Activated CD8-positive, alpha-beta memory T cell treated with anti-CD3 and anti-CD28 coated beads, Interleukin-2, amount 10 ng/mL, durations not matched to agents 7 days and 5 days (primary cell): ENCODE data around the gene PROZ. TPM values are rescaled to one million over a fixed set of nuclear protein-coding genes. Genes with fewer than 3 reads are reported as not detected.

Experiments used
- ATAC-seq: fragments of 150-1000 bp; cut with Tn5 transposase; one replicate; pipeline ENCODE4 v1.10.0; 2021; ENCODE audit warnings: moderate library complexity
- CTCF ChIA-PET: fragments of 350-600 bp; sonication (Branson Sonifier 250); formaldehyde crosslinking; loops from one replicate; lab custom pipeline; 2021; ENCODE audit warnings: antibody characterized with exemption; lab: Charles Lee
- DNase-seq: peaks from one replicate; pipeline ENCODE4 v3.0.0-alpha.2; 2020
- H3K27ac Mint-ChIP-seq: one replicate; pipeline ENCODE4 v1.8.0; 2021; ENCODE audit warnings: mild to moderate bottlenecking, mixed read lengths
- H3K27me3 Mint-ChIP-seq: one replicate; pipeline ENCODE4 v1.8.0; 2021; ENCODE audit warnings: mixed read lengths
- H3K36me3 Mint-ChIP-seq: one replicate; pipeline ENCODE4 v1.8.0; 2021; ENCODE audit warnings: mild to moderate bottlenecking, mixed read lengths
- H3K4me1 Mint-ChIP-seq: one replicate; pipeline ENCODE4 v1.8.0; 2021; ENCODE audit warnings: mixed read lengths
- H3K4me3 Mint-ChIP-seq: one replicate; pipeline ENCODE4 v1.8.0; 2021; ENCODE audit warnings: mild to moderate bottlenecking, moderate library complexity, mixed read lengths
- H3K9me3 Mint-ChIP-seq: one replicate; pipeline ENCODE4 v1.8.0; 2022; ENCODE audit warnings: low read depth, mixed read lengths
- total RNA-seq, 2 experiments: library from RNA; stranded (reverse); gene quantifications; one replicate each; pipeline ENCODE4 v1.2.3, GENCODE V29; 2021

Gene PROZ
- total RNA-seq, 2 experiments from 2014 or later = not detected

- peak overlapping the region; percentile 33 for H3K27ac Mint-ChIP-seq
- H3K4me1 Mint-ChIP-seq = peaks cover 53% of the 10 kb centered on the region
- no peak overlapping the region for H3K4me3 Mint-ChIP-seq
- H3K9me3 Mint-ChIP-seq = peaks cover 2% of the 10 kb centered on the region
- peaks cover 52% of the 10 kb centered on the region for H3K36me3 Mint-ChIP-seq
- no peaks in the 10 kb centered on the region for H3K27me3 Mint-ChIP-seq
- ATAC-seq = no peak
- CTCF ChIA-PET = no interaction called here
- DNase-seq = no peak
Observed at GRCh38 chr13:113187883-113188665, 29.6 kb downstream of the PROZ start.

DNA sequence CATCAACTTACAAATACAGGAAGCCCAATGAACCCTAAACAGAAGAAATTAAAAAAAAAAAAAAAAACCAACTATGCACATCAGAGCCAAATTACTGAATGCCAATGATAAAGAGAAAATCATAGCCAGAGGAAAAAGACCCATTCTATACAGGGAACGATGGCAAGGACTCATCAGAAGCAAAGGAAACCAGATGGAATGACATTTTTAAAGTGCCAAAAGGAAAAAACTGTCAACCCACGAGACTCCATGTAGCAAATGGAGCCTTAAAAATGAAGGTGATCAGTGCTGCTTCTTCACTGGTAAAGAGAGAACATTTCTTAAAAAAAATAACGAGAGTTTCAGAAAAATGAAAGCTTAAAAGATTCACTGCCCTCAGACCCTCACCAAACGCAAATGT, 31.7 kb downstream of the PROZ start:
- H3K9me3 Mint-ChIP-seq = peaks cover 2% of the 10 kb centered on the region
- ATAC-seq (no peak), DNase-seq (no peak)
- H3K4me3 Mint-ChIP-seq = no peak overlapping the region
- H3K27ac Mint-ChIP-seq = no peak overlapping the region
- peaks cover 36% of the 10 kb centered on the region for H3K4me1 Mint-ChIP-seq
- H3K36me3 Mint-ChIP-seq = peaks cover 46% of the 10 kb centered on the region
- CTCF ChIA-PET = no interaction called here
- no peaks in the 10 kb centered on the region for H3K27me3 Mint-ChIP-seq

GRCh38 chr13:113192279-113192678, 33.8 kb downstream of the PROZ start:
- DNase-seq = no peak
- no peak for ATAC-seq
- Mint-ChIP-seq H3K9me3 (peaks cover 2% of the 10 kb centered on the region), H3K27ac (no peak overlapping the region), H3K36me3 (peaks cover 46% of the 10 kb centered on the region), H3K4me1 (peaks cover 19% of the 10 kb centered on the region), H3K27me3 (no peaks in the 10 kb centered on the region), H3K4me3 (no peak overlapping the region)
- CTCF ChIA-PET = no interaction called here

- H3K4me3 Mint-ChIP-seq = no peak overlapping the region
- no peak for ATAC-seq
Observed at GRCh38 chr13:113192902-113193301, 34.5 kb downstream of the PROZ start.

GRCh38 chr13:113195360-113195759, 36.9 kb downstream of the PROZ start:
- ATAC-seq = no peak
- CTCF ChIA-PET = no interaction called here
- no peak for DNase-seq
- H3K36me3 Mint-ChIP-seq = peaks cover 34% of the 10 kb centered on the region
- H3K27ac Mint-ChIP-seq = no peak overlapping the region
- no peaks in the 10 kb centered on the region for H3K9me3 Mint-ChIP-seq
- no peaks in the 10 kb centered on the region for H3K4me1 Mint-ChIP-seq
- H3K4me3 Mint-ChIP-seq = no peak overlapping the region
- no peaks in the 10 kb centered on the region for H3K27me3 Mint-ChIP-seq

More at GRCh38 chr13:113192902-113193301, 34.5 kb downstream of the PROZ start:
- no peak for DNase-seq
- Mint-ChIP-seq H3K4me1 (peaks cover 13% of the 10 kb centered on the region), H3K27me3 (no peaks in the 10 kb centered on the region), H3K27ac (peak overlapping the region; percentile 18), H3K9me3 (peaks cover 2% of the 10 kb centered on the region), H3K36me3 (peaks cover 46% of the 10 kb centered on the region)
- CTCF ChIA-PET = no interaction called here

DNA sequence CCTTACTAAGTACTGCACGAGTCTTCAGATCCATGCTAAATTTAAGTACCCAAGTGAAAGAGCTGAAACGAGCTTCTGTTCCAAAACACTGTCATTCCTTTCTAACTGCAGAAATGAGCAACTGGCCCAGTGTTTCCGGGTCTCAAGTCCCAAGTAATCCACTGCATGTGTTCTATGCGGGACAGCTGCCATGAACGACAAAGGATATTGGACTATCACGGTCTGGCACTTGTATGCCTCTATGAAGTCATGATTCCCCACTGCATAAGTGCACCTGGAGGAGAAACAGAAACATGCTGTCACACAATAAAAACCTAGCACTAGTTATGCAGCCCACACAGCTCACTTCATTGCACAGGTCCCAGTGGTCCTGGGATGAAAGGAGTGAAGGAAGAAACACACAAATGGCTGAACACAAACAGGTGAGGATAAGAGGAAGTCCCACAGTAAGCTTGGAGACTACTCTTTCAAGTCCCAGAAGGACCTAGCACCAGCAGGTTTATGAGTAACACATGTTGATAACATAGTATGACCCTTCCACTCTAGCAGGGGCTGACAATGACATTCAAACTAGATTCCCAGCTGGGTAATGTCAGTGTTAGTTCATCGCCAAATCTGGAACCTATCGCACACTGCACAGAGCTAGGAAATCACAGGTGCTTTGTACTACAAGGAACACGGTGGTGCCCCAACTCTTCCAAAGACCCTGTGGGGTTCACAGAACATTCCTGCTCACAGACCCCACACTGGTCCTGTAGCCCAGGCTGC, 38.7 kb downstream of the PROZ start:
- Mint-ChIP-seq H3K27me3 (no peaks in the 10 kb centered on the region), H3K4me3 (no peak overlapping the region), H3K27ac (no peak overlapping the region), H3K4me1 (peaks cover 3% of the 10 kb centered on the region), H3K9me3 (no peaks in the 10 kb centered on the region), H3K36me3 (peaks cover 30% of the 10 kb centered on the region)
- no peak for DNase-seq
- no peak for ATAC-seq
- CTCF ChIA-PET = interaction anchor here (2.1 kb wide), 1 partner anchor 10 kb away, joined by 4 read pairs; no protein-coding TSS in a partner anchor

GRCh38 chr13:113201815-113202214, 43.4 kb downstream of the PROZ start:
- Mint-ChIP-seq H3K27me3 (no peaks in the 10 kb centered on the region), H3K27ac (no peak overlapping the region), H3K4me3 (no peak overlapping the region), H3K4me1 (peaks cover 44% of the 10 kb centered on the region), H3K9me3 (no peaks in the 10 kb centered on the region), H3K36me3 (peaks cover 34% of the 10 kb centered on the region)
- CTCF ChIA-PET = no interaction called here
- no peak for ATAC-seq
- no peak for DNase-seq

GRCh38 chr13:113202912-113203311, 44.5 kb downstream of the PROZ start:
- ATAC-seq (no peak), DNase-seq (no peak)
- CTCF ChIA-PET = interaction anchor here (0.9 kb wide), 1 partner anchor 76 kb away, joined by 3 read pairs; no protein-coding TSS in a partner anchor
- Mint-ChIP-seq H3K4me1 (peaks cover 53% of the 10 kb centered on the region), H3K4me3 (no peak overlapping the region), H3K27me3 (no peaks in the 10 kb centered on the region), H3K9me3 (no peaks in the 10 kb centered on the region), H3K36me3 (peaks cover 29% of the 10 kb centered on the region), H3K27ac (peak overlapping the region; percentile 14)

GRCh38 chr13:113203507-113204377, 45.3 kb downstream of the PROZ start:
- DNase-seq = no peak
- H3K36me3 Mint-ChIP-seq = peaks cover 26% of the 10 kb centered on the region
- ATAC-seq = no peak
- no peaks in the 10 kb centered on the region for H3K9me3 Mint-ChIP-seq
- peak overlapping the region; percentile 14 for H3K27ac Mint-ChIP-seq
- CTCF ChIA-PET = interaction anchor here (0.6 to 0.9 kb wide), 2 partner anchors 17 to 77 kb away, joined by 3 to 4 read pairs; no protein-coding TSS in a partner anchor
- H3K4me1 Mint-ChIP-seq = peaks cover 53% of the 10 kb centered on the region
- H3K4me3 Mint-ChIP-seq = no peak overlapping the region
- H3K27me3 Mint-ChIP-seq = no peaks in the 10 kb centered on the region

DNA sequence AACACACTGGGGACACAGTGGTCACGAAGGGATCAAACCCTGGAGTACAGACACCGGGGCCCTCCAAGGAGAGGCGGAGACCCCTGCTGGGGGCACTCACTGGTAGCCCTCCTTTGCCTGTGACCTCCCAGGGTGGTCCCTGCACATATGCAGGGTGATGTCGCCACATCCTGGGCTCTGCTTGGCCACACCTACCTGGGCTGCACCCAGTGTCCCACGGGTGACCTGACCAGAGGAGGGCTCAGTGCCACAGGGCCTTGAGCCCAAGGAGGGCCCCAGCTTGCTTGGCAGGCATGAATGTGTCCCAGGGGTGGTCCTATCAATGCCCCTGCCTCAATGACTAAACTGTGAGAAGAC, 45.9 kb downstream of the PROZ start:
- Mint-ChIP-seq H3K27ac (no peak overlapping the region), H3K9me3 (no peaks in the 10 kb centered on the region), H3K4me1 (peaks cover 53% of the 10 kb centered on the region), H3K36me3 (peaks cover 23% of the 10 kb centered on the region), H3K4me3 (no peak overlapping the region), H3K27me3 (no peaks in the 10 kb centered on the region)
- CTCF ChIA-PET = no interaction called here
- DNase-seq (no peak), ATAC-seq (no peak)

- H3K27ac Mint-ChIP-seq = peak overlapping the region; percentile 23
- DNase-seq = no peak
Observed at GRCh38 chr13:113205428-113205931, 47.0 kb downstream of the PROZ start.

DNA sequence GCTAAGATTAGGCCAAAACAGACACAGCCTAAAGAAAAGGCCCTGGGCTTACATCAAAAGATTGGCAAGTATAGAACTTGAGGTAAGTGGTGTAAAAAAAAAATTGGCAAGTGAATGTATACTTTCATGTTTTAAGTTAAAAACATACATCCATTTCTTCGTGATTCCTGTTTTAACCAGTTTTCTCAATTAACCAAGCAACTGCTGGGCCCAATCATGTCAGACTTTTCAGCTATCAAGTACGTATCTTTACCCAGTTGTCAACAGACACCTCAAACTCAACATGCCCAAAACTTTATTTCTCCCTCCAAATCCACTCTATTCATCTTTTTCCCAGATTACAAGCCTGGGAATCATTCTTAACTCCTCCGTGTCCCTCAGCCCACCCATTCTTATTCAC, 49.0 kb downstream of the PROZ start:
- Mint-ChIP-seq H3K4me1 (peaks cover 65% of the 10 kb centered on the region), H3K36me3 (peaks cover 33% of the 10 kb centered on the region), H3K27ac (peak overlapping the region; percentile 88), H3K4me3 (peak overlapping the region; percentile 81), H3K9me3 (no peaks in the 10 kb centered on the region), H3K27me3 (no peaks in the 10 kb centered on the region)
- ATAC-seq (no peak), DNase-seq (no peak)
- CTCF ChIA-PET = interaction anchor here (1.0 to 1.6 kb wide), 8 partner anchors 11 to 519 kb away, joined by 3 to 4 read pairs (median 4); no protein-coding TSS in a partner anchor

More at GRCh38 chr13:113205428-113205931, 47.0 kb downstream of the PROZ start:
- Mint-ChIP-seq H3K4me1 (peaks cover 56% of the 10 kb centered on the region), H3K27me3 (no peaks in the 10 kb centered on the region), H3K4me3 (peak overlapping the region; percentile 2), H3K9me3 (no peaks in the 10 kb centered on the region), H3K36me3 (peaks cover 20% of the 10 kb centered on the region)
- CTCF ChIA-PET = no interaction called here
- no peak for ATAC-seq
